Endodermal cell (in vitro differentiated cells): ENCODE measurements around the gene PCDHB3. TPM values are rescaled to one million over a fixed set of nuclear protein-coding genes. Genes with fewer than 3 reads are reported as not detected.
A peak's percentile ranks its signal among the peaks of the same experiment; 100 is the strongest.
"Not testable (repeated sequence)": the region's sequence is repeated elsewhere in the genome, so short reads cannot be mapped to it uniquely, and the experiment has no call there.

Source experiments
- DNase-seq: peaks from one replicate; pipeline ENCODE4 v3.0.0-alpha.2; 2017
- H3K27ac ChIP-seq: 2 replicates; pipeline ENCODE4 v1.5.1; 2013; ENCODE audit warnings: mild to moderate bottlenecking, low read depth, low read length, moderate library complexity
- H3K27me3 ChIP-seq: 2 replicates; pipeline ENCODE4 v1.6.1; 2013; ENCODE audit warnings: mild to moderate bottlenecking, low read length, moderate library complexity; ENCODE audit not compliant: insufficient read depth, control insufficient read depth, poor library complexity, severe bottlenecking
- H3K36me3 ChIP-seq: 2 replicates; pipeline ENCODE4 v1.7.0; 2013; ENCODE audit warnings: mild to moderate bottlenecking, low read length, moderate library complexity; ENCODE audit not compliant: control insufficient read depth, insufficient read depth
- H3K4me1 ChIP-seq: one replicate; pipeline ENCODE4 v1.7.0; 2013; ENCODE audit warnings: low read length; ENCODE audit not compliant: control insufficient read depth, insufficient read depth
- H3K4me3 ChIP-seq: 2 replicates; pipeline ENCODE4 v1.5.1; 2013; ENCODE audit warnings: mild to moderate bottlenecking, low read length, moderate library complexity
- H3K9ac ChIP-seq: 2 replicates; pipeline ENCODE4 v1.6.1; 2013; ENCODE audit warnings: mild to moderate bottlenecking, low read length, moderate library complexity; ENCODE audit not compliant: poor library complexity, severe bottlenecking; ENCODE audit errors: extremely low read depth
- H3K9me3 ChIP-seq: 2 replicates; pipeline ENCODE4 v1.6.1; 2013; ENCODE audit warnings: mild to moderate bottlenecking, low read length, moderate library complexity; ENCODE audit not compliant: control insufficient read depth
- H3K27ac Mint-ChIP-seq: 2 replicates; pipeline ENCODE4 v1.8.0; 2020; ENCODE audit warnings: mixed read lengths
- H3K27me3 Mint-ChIP-seq: 2 replicates; pipeline ENCODE4 v1.8.0; 2021; ENCODE audit warnings: mild to moderate bottlenecking, mixed read lengths; ENCODE audit not compliant: insufficient read depth
- H3K36me3 Mint-ChIP-seq: 2 replicates; pipeline ENCODE4 v1.8.0; 2020; ENCODE audit warnings: low read depth, mixed read lengths
- H3K4me1 Mint-ChIP-seq: 2 replicates; pipeline ENCODE4 v1.8.0; 2020; ENCODE audit warnings: mixed read lengths
- H3K4me3 Mint-ChIP-seq: 2 replicates; pipeline ENCODE4 v1.8.0; 2020; ENCODE audit warnings: mild to moderate bottlenecking, moderate library complexity, mixed read lengths
- H3K9me3 Mint-ChIP-seq: 2 replicates; pipeline ENCODE4 v1.8.0; 2020; ENCODE audit warnings: mild to moderate bottlenecking, mixed read lengths
- WGBS, 2 experiments: methylation state at CpG; one replicate each; pipeline versions ENCODE4 v1.1.5 to v1.1.7; 2013; ENCODE audit warnings: missing lambda C conversion rate in 2 of 2, mixed read lengths in 1 of 2; ENCODE audit not compliant: insufficient coverage in 1 of 2, insufficient read length in 1 of 2; 5-methylcytosine and 5-hydroxymethylcytosine counted together
- total RNA-seq, 2 donors: library from RNA; stranded (reverse); fragmentation: NEBNext Ultra II Directional in 1 of 2; extraction: Animal tissue kit (Norgen Biotek cat#: 25700) in 1 of 2; gene quantifications; 2 replicates in 1 of 2; 3 replicates in 1 of 2; pipeline ENCODE4 v1.2.1, GENCODE V29; 2021
- TF ChIP-seq, protein P1 (sequence below): fragments of 200-600 bp; sonication (generic); conservative IDR thresholded peaks from 2 replicates; pipeline ENCODE4 v1.5.0; 2021; ENCODE audit warnings: antibody characterized with exemption, mild to moderate bottlenecking

The PCDHB3 gene
- total RNA-seq, 2 donors from 2014 or later = 4.3 to 17.7 TPM

DNA sequence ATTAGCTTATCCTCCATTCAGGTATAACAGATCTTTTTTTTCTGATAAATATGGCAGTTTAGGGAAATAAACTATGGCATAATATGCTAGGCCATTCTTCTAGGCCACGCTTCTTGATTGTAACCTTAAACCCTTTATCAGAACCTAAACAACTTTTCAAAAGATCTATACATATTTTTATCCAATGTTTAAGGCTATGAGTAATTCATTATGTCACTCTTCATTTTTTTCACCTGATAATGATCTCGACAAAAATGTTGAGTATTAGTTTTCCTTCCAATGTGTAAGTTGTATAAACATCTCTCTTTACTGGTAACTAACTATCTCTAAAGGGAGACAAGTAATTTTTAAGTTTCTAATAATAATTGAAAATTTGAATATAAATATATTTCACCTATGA, 19.0 kb downstream of the PCDHB3 start:
- Mint-ChIP-seq H3K9me3 (peaks cover 30% of the 10 kb centered on the region), H3K36me3 (peaks cover 20% of the 10 kb centered on the region), H3K4me3 (no peak overlapping the region), H3K27me3 (peaks cover 2% of the 10 kb centered on the region), H3K4me1 (no peaks in the 10 kb centered on the region), H3K27ac (no peak overlapping the region)
- DNase-seq = no peak
- Histone ChIP-seq H3K27ac (no peak overlapping the region), H3K36me3 (no peaks in the 10 kb centered on the region), H3K9ac (no peak overlapping the region), H3K9me3 (peaks cover 11% of the 10 kb centered on the region), H3K4me3 (no peak overlapping the region), H3K4me1 (no peaks in the 10 kb centered on the region), H3K27me3 (no peaks in the 10 kb centered on the region)
- TF ChIP-seq, protein P1, sequence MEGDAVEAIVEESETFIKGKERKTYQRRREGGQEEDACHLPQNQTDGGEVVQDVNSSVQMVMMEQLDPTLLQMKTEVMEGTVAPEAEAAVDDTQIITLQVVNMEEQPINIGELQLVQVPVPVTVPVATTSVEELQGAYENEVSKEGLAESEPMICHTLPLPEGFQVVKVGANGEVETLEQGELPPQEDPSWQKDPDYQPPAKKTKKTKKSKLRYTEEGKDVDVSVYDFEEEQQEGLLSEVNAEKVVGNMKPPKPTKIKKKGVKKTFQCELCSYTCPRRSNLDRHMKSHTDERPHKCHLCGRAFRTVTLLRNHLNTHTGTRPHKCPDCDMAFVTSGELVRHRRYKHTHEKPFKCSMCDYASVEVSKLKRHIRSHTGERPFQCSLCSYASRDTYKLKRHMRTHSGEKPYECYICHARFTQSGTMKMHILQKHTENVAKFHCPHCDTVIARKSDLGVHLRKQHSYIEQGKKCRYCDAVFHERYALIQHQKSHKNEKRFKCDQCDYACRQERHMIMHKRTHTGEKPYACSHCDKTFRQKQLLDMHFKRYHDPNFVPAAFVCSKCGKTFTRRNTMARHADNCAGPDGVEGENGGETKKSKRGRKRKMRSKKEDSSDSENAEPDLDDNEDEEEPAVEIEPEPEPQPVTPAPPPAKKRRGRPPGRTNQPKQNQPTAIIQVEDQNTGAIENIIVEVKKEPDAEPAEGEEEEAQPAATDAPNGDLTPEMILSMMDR = no peak
- no CpG with 5 or more reads among the region's 2 CpGs for WGBS, 2 experiments

DNA sequence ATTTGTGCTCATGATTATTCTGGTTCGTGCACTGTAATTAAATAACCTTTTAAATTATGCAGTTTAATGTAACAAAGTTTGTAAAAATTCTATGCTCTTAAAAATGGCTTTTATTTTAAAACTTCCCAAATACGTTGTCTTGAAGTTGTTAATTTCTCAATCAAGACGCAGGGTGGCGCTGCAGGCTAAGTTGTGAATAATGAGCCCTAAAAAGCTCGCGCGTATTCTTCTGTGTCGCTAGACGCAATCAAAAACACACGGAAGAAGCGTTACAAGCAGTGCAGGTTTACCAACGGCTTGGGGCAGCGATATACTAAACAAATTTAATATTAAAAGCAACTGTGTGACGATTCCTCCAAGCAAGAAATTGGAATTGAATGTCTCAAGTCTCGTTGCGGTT, 21.3 kb downstream of the PCDHB3 start, which contains the start of gene PCDHB4:
Gene PCDHB4, plus strand, starts transcription at position 256 of the 400 bp plus-strand sequence. CDS start 181 bp downstream, outside the sequence.
- Mint-ChIP-seq H3K4me1 (no peaks in the 10 kb centered on the region), H3K27ac (no peak within 1 kb of the TSS), H3K9me3 (peaks cover 17% of the 10 kb centered on the region), H3K27me3 (peaks cover 2% of the 10 kb centered on the region), H3K36me3 (peaks cover 17% of the 10 kb centered on the region), H3K4me3 (no peak within 1 kb of the TSS)
- Histone ChIP-seq H3K4me3 (no peak within 1 kb of the TSS), H3K9me3 (peaks cover 5% of the 10 kb centered on the region), H3K4me1 (no peaks in the 10 kb centered on the region), H3K27ac (no peak within 1 kb of the TSS), H3K36me3 (no peaks in the 10 kb centered on the region), H3K27me3 (no peaks in the 10 kb centered on the region), H3K9ac (no peak within 1 kb of the TSS)
- WGBS, 2 experiments = 75 to 80% methylated on average over 11 to 16 of the region's 16 CpGs
- TF ChIP-seq, protein P1 = peak; percentile 85
- DNase-seq = peak; percentile 81

DNA sequence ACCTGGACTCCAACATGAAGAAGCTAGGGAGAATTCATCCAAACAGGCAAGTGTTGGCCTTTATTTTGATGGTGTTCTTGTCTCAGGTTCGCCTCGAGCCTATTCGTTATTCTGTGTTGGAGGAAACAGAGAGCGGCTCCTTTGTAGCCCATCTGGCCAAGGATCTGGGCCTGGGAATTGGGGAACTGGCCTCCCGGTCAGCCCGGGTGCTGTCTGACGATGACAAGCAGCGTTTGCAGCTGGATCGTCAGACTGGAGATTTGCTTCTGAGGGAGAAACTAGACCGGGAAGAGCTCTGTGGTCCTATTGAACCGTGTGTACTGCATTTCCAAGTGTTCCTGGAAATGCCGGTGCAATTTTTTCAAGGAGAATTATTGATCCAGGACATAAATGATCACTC, 21.7 kb downstream of the PCDHB3 start:
- H3K36me3 Mint-ChIP-seq = peaks cover 14% of the 10 kb centered on the region
- Histone ChIP-seq H3K9ac (no peak overlapping the region), H3K27ac (no peak overlapping the region), H3K27me3 (no peaks in the 10 kb centered on the region), H3K36me3 (no peaks in the 10 kb centered on the region), H3K4me1 (no peaks in the 10 kb centered on the region), H3K9me3 (peaks cover under 1% of the 10 kb centered on the region), H3K4me3 (no peak overlapping the region)
- DNase-seq = no peak
- TF ChIP-seq, protein P1 = no peak
- peaks cover 1% of the 10 kb centered on the region for H3K4me1 Mint-ChIP-seq
- 93 to 95% methylated on average over 10 to 12 of the region's 12 CpGs for WGBS, 2 experiments
- no peak overlapping the region for H3K4me3 Mint-ChIP-seq
- peaks cover 14% of the 10 kb centered on the region for H3K9me3 Mint-ChIP-seq
- H3K27me3 Mint-ChIP-seq = peaks cover 2% of the 10 kb centered on the region
- no peak overlapping the region for H3K27ac Mint-ChIP-seq

DNA sequence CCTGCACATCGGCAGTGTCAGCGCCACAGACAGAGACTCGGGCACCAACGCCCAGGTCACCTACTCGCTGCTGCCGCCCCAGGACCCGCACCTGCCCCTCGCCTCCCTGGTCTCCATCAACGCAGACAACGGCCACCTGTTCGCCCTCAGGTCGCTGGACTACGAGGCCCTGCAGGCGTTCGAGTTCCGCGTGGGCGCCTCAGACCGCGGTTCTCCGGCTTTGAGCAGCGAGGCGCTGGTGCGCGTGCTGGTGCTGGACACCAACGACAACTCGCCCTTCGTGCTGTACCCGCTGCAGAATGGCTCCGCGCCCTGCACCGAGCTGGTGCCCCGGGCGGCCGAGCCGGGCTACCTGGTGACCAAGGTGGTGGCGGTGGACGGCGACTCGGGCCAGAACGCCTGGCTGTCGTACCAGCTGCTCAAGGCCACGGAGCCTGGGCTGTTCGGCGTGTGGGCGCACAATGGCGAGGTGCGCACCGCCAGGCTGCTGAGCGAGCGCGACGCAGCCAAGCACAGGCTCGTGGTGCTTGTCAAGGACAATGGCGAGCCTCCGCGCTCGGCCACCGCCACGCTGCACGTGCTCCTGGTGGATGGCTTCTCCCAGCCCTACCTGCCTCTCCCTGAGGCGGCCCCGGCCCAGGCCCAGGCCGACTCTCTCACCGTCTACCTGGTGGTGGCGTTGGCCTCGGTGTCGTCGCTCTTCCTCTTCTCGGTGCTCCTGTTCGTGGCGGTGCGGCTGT, 23.3 kb downstream of the PCDHB3 start:
- not testable (repeated sequence) for H3K9me3 ChIP-seq, H3K27me3 ChIP-seq, H3K9ac ChIP-seq, H3K27ac ChIP-seq, H3K36me3 ChIP-seq, DNase-seq, H3K4me3 Mint-ChIP-seq, H3K4me1 ChIP-seq, H3K4me3 ChIP-seq, H3K27me3 Mint-ChIP-seq, H3K27ac Mint-ChIP-seq, H3K4me1 Mint-ChIP-seq
- H3K36me3 Mint-ChIP-seq = peaks cover 14% of the 10 kb centered on the region
- peaks cover 14% of the 10 kb centered on the region for H3K9me3 Mint-ChIP-seq
- WGBS, 2 experiments = 91 to 95% methylated on average over 11 to 53 of the region's 73 CpGs
